ENCODE data around the gene TSPAN10. TPM values are rescaled to one million over a fixed set of nuclear protein-coding genes. Genes with fewer than 3 reads are reported as not detected.

TSPAN10 gene
- total and polyA plus RNA-seq, 9 of the 15 experiments (the other 6 are each of a cell fraction or from before 2014, with no cell fraction given): 0.05 to 0.31 (median 0.13) TPM; not detected in 1

GRCh38 chr17:81665205-81666091, 28.5 kb downstream of the TSPAN10 start (continued):
- TF ChIP-seq ARID3A (IDR thresholded peaks at IDR 0.05; ENCODE audit: borderline replicate concordance, low read depth, low read length) (no peak), ELK3 (CRISPR knock-in tag; IDR thresholded peaks at IDR 0.05) (no peak), HNRNPL (IDR thresholded peaks at IDR 0.05; ENCODE audit: low read depth, low read length) (no peak), POLR2AphosphoS5 (IDR thresholded peaks at IDR 0.05; ENCODE audit: control insufficient read depth, insufficient read depth, low read depth, low read length) (peak; percentile 20; the same call in 1 of the 2 replicates), PHF20 (IDR thresholded peaks at IDR 0.05; ENCODE audit: partially characterized antibody) (no peak), ZNF436 (CRISPR knock-in tag; IDR thresholded peaks at IDR 0.05) (no peak), KDM1A (IDR thresholded peaks at IDR 0.05) (no peak), POLR3A (IDR thresholded peaks at IDR 0.05; ENCODE audit: borderline replicate concordance, extremely low read depth, insufficient read depth, insufficient read length) (no peak), MGA (IDR thresholded peaks at IDR 0.05) (peak; percentile 98), CBX2 (IDR thresholded peaks at IDR 0.05; ENCODE audit: insufficient read depth, low read length, poor library complexity, severe bottlenecking) (no peak)
